ENCODE results near the gene MOSMO. TPM values are rescaled to one million over a fixed set of nuclear protein-coding genes. Genes with fewer than 3 reads are reported as not detected.

The MOSMO gene
- polyA plus RNA-seq, 1 of the 3 experiments (the other 2 are of a cell fraction) = 8.0 TPM

DNA sequence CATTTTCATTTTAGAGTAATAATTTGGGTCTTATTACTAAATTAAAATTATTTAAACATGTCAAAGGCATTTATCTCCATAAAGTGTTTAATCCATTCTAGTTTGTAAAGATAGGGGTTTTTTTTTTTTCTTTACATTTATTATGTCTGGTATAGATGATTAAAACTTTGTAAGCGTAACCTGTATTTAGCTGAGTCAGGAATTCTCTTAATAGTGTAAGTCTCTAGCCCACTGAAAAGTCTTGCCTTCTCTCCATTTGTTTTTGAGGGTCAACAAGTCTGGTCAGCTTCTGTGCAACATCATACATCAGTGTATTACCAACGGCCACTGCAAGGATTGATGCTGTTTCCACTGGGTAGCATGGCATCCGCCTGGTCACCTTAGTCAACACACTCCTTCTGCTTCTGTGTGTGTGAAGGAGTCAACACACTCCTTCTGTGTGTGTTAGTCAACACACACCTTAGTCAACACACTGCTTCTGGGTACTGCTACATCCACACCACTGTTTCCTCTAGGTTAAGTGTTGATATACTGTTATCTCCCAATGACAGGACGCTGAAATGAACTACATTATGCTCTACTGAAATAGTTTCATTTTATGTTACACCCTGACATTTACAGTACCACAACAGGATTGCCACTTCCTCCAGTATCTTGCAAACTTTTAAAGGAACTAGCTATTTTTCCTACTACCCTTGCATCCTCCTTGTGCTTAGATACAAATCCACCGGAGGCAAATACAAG is 47.1 kb downstream of the MOSMO start:
- no peak overlapping the region for H3K9ac ChIP-seq
- DNase-seq = no peak
- ChIA-PET POLR2A (no interaction called here), CTCF (interaction anchor here (0.7 to 1.0 kb wide), 3 partner anchors 14 to 23 kb away, joined by 3 to 6 read pairs (median 3); no protein-coding TSS in a partner anchor)
- H3K27ac ChIP-seq (ENCODE audit: low read depth in 2 of 2, low read length in 1 of 2) = no peak overlapping the region
- no peaks in the 10 kb centered on the region for H4K20me1 ChIP-seq (ENCODE audit: insufficient read depth)
- H2AFZ ChIP-seq (ENCODE audit: low read depth) = no peak overlapping the region
- no peaks in the 10 kb centered on the region for H3K9me3 ChIP-seq
- H3K27me3 ChIP-seq (ENCODE audit: insufficient read depth) = no peaks in the 10 kb centered on the region
- 80% methylated on average over 5 of the region's 5 CpGs for WGBS (ENCODE audit: low lambda C conversion rate)
- TF ChIP-seq, protein P1, sequence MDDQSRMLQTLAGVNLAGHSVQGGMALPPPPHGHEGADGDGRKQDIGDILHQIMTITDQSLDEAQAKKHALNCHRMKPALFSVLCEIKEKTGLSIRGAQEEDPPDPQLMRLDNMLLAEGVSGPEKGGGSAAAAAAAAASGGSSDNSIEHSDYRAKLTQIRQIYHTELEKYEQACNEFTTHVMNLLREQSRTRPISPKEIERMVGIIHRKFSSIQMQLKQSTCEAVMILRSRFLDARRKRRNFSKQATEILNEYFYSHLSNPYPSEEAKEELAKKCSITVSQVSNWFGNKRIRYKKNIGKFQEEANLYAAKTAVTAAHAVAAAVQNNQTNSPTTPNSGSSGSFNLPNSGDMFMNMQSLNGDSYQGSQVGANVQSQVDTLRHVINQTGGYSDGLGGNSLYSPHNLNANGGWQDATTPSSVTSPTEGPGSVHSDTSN (IDR thresholded peaks at IDR 0.05) = no peak
- no peak for TF ChIP-seq SIN3A (IDR thresholded peaks at IDR 0.05; ENCODE audit: borderline replicate concordance, low read depth, low read length)
- no peak for TF ChIP-seq CHD2 (IDR thresholded peaks at IDR 0.05; ENCODE audit: low read length, partially characterized antibody)
- no peak for TF ChIP-seq NFIC (IDR thresholded peaks at IDR 0.05; ENCODE audit: borderline replicate concordance)
- TF ChIP-seq NRF1 (IDR thresholded peaks at IDR 0.05; ENCODE audit: low read depth, low read length) = no peak
- no peak for TF ChIP-seq EP300 (IDR thresholded peaks at IDR 0.05; ENCODE audit: borderline replicate concordance in 1 of 2, low read depth in 1 of 2, low read length in 1 of 2)
- no peak for TF ChIP-seq TAF1 (IDR thresholded peaks at IDR 0.05; ENCODE audit: borderline replicate concordance, low read depth, low read length)
- no peak for TF ChIP-seq EZH2phosphoT487 (IDR thresholded peaks at IDR 0.05; ENCODE audit: borderline replicate concordance, low read depth)
- TF ChIP-seq SMC3 (IDR thresholded peaks at IDR 0.05; ENCODE audit: low read depth, low read length) = no peak
- no peak for TF ChIP-seq MXI1 (IDR thresholded peaks at IDR 0.05; ENCODE audit: low read depth, low read length)
- no peak for TF ChIP-seq TEAD4 (IDR thresholded peaks at IDR 0.05; ENCODE audit: borderline replicate concordance, insufficient read depth)
- peaks cover 8% of the 10 kb centered on the region for H3K79me2 ChIP-seq (ENCODE audit: insufficient read depth)
- no peaks in the 10 kb centered on the region for H3F3A ChIP-seq (replicated peaks; ENCODE audit: insufficient read depth)
- H3K36me3 ChIP-seq (replicated peaks in 1 of 2; ENCODE audit: control insufficient read depth in 1 of 2, insufficient read depth in 2 of 2, low read length in 1 of 2) = peaks cover 0 to 7% of the 10 kb centered on the region in 2 experiments
- H3K4me2 ChIP-seq = no peak overlapping the region
- H3K4me1 ChIP-seq (ENCODE audit: control insufficient read depth in 1 of 2, insufficient read depth in 2 of 2, low read depth in 1 of 2, low read length in 1 of 2) = no peaks in the 10 kb centered on the region
- H3K9me2 ChIP-seq = no peaks in the 10 kb centered on the region
- H3K4me3 ChIP-seq (ENCODE audit: low read depth in 2 of 2, low read length in 1 of 2) = no peak overlapping the region

DNA sequence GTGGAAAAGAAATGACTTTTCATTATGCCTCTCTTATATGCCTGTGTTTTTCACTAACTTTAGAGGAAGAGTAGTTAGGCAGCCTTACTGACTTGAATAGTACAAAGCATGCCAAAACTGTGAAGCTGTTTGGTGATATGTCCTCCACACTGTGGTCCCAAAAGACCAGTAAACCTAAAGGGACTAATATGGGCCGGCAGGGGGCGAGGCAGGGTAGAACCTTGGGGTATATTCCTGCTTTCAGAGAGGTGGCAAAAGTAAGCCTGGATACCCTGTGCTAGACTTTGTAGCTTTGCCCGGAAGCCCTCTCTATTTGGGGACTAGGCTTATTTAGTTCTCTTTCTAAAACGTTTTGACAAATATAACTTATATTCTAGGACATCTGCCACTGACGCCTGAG is 48.0 kb downstream of the MOSMO start:
- Histone ChIP-seq H3K9me3 (no peaks in the 10 kb centered on the region), H3K9me2 (no peaks in the 10 kb centered on the region), H3K36me3 (replicated peaks in 1 of 2; ENCODE audit: control insufficient read depth in 1 of 2, insufficient read depth in 2 of 2, low read length in 1 of 2) (peaks cover 0 to 7% of the 10 kb centered on the region in 2 experiments), H3K4me1 (ENCODE audit: control insufficient read depth in 1 of 2, insufficient read depth in 2 of 2, low read depth in 1 of 2, low read length in 1 of 2) (no peaks in the 10 kb centered on the region), H3K4me3 (ENCODE audit: low read depth in 2 of 2, low read length in 1 of 2) (no peak overlapping the region), H3K79me2 (ENCODE audit: insufficient read depth) (peaks cover 8% of the 10 kb centered on the region), H4K20me1 (ENCODE audit: insufficient read depth) (no peaks in the 10 kb centered on the region), H3K9ac (no peak overlapping the region), H3F3A (replicated peaks; ENCODE audit: insufficient read depth) (no peaks in the 10 kb centered on the region), H2AFZ (ENCODE audit: low read depth) (no peak overlapping the region), H3K27me3 (ENCODE audit: insufficient read depth) (no peaks in the 10 kb centered on the region), H3K4me2 (no peak overlapping the region), H3K27ac (ENCODE audit: low read depth in 2 of 2, low read length in 1 of 2) (no peak overlapping the region)
- TF ChIP-seq EZH2phosphoT487 (IDR thresholded peaks at IDR 0.05; ENCODE audit: borderline replicate concordance, low read depth) = no peak
- TF ChIP-seq TAF1 (IDR thresholded peaks at IDR 0.05; ENCODE audit: borderline replicate concordance, low read depth, low read length) = no peak
- no peak for TF ChIP-seq SIN3A (IDR thresholded peaks at IDR 0.05; ENCODE audit: borderline replicate concordance, low read depth, low read length)
- no peak for TF ChIP-seq FOSL2 (IDR thresholded peaks at IDR 0.05; ENCODE audit: borderline replicate concordance, low read depth)
- TF ChIP-seq GABPA (IDR thresholded peaks at IDR 0.05; ENCODE audit: low read depth) = no peak
- TF ChIP-seq, protein P2, sequence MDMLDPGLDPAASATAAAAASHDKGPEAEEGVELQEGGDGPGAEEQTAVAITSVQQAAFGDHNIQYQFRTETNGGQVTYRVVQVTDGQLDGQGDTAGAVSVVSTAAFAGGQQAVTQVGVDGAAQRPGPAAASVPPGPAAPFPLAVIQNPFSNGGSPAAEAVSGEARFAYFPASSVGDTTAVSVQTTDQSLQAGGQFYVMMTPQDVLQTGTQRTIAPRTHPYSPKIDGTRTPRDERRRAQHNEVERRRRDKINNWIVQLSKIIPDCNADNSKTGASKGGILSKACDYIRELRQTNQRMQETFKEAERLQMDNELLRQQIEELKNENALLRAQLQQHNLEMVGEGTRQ (IDR thresholded peaks at IDR 0.05; ENCODE audit: borderline replicate concordance, low read depth, low read length) = no peak
- TF ChIP-seq, protein P3, sequence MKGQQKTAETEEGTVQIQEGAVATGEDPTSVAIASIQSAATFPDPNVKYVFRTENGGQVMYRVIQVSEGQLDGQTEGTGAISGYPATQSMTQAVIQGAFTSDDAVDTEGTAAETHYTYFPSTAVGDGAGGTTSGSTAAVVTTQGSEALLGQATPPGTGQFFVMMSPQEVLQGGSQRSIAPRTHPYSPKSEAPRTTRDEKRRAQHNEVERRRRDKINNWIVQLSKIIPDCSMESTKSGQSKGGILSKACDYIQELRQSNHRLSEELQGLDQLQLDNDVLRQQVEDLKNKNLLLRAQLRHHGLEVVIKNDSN (IDR thresholded peaks at IDR 0.05; ENCODE audit: borderline replicate concordance, low read depth) = no peak
- no peak for TF ChIP-seq JUND (IDR thresholded peaks at IDR 0.05)
- POLR2A ChIA-PET = no interaction called here
- DNase-seq = no peak
- CTCF ChIA-PET = interaction anchor here (0.7 to 1.0 kb wide), 2 partner anchors 15 to 22 kb away, joined by 3 to 6 read pairs; no protein-coding TSS in a partner anchor
- 89% methylated on average over 5 of the region's 5 CpGs for WGBS (ENCODE audit: low lambda C conversion rate)
